HFF-Myc (cell line): ENCODE results near the gene SHMT2.

ENCODE experiments used
- DNase-seq: peaks from one replicate; pipeline ENCODE4 v3.0.0-alpha.2; 2011; ENCODE audit warnings: low read depth; ENCODE audit errors: extremely low read depth
- H3K4me3 ChIP-seq: replicated peaks from 2 replicates; pipeline ENCODE4 v1.5.1; 2011; ENCODE audit warnings: low read depth, mild to moderate bottlenecking, control low read depth, low read length
- TF ChIP-seq, protein P1 (sequence below): IDR thresholded peaks from 2 replicates; pipeline ENCODE4 v1.5.1; 2012; ENCODE audit warnings: mild to moderate bottlenecking, low read depth, low read length, control low read depth; ENCODE audit errors: missing control alignments

SHMT2 gene

DNA sequence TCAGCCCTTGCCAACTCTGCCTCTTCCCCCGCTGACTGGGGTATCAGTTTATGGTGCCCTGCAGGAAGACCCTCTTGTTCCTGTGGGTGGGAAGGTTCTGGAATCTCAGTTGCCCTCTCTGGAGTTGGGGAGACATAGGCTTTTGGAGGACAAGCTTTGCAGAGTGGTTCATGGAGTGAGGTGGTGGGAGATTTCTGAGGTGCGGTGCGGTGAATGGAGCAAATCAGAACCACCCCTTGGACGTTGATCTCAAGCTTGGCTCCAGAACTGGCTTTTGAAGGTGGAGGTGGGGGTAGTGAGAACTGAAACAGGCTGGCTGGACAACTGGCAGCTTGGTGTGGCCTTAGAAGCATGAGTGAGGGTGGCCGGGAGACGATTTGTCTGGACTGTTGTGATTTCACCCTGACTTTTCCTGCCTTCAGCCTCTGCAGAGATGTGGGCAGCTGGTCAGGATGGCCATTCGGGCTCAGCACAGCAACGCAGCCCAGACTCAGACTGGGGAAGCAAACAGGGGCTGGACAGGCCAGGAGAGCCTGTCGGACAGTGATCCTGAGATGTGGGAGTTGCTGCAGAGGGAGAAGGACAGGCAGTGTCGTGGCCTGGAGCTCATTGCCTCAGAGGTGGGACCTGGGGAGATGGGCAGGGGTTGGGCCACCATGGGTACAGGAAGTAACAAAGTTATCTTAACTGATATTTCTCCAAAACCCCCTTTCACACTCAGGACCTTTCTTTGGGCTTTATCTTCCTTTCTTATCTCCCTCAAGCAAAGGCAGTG is 1.1 kb downstream of the SHMT2 start:
- TF ChIP-seq, protein P1, sequence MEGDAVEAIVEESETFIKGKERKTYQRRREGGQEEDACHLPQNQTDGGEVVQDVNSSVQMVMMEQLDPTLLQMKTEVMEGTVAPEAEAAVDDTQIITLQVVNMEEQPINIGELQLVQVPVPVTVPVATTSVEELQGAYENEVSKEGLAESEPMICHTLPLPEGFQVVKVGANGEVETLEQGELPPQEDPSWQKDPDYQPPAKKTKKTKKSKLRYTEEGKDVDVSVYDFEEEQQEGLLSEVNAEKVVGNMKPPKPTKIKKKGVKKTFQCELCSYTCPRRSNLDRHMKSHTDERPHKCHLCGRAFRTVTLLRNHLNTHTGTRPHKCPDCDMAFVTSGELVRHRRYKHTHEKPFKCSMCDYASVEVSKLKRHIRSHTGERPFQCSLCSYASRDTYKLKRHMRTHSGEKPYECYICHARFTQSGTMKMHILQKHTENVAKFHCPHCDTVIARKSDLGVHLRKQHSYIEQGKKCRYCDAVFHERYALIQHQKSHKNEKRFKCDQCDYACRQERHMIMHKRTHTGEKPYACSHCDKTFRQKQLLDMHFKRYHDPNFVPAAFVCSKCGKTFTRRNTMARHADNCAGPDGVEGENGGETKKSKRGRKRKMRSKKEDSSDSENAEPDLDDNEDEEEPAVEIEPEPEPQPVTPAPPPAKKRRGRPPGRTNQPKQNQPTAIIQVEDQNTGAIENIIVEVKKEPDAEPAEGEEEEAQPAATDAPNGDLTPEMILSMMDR, result no peak
- H3K4me3 ChIP-seq, result peak overlapping the region; percentile 99
- no peak for DNase-seq

DNA sequence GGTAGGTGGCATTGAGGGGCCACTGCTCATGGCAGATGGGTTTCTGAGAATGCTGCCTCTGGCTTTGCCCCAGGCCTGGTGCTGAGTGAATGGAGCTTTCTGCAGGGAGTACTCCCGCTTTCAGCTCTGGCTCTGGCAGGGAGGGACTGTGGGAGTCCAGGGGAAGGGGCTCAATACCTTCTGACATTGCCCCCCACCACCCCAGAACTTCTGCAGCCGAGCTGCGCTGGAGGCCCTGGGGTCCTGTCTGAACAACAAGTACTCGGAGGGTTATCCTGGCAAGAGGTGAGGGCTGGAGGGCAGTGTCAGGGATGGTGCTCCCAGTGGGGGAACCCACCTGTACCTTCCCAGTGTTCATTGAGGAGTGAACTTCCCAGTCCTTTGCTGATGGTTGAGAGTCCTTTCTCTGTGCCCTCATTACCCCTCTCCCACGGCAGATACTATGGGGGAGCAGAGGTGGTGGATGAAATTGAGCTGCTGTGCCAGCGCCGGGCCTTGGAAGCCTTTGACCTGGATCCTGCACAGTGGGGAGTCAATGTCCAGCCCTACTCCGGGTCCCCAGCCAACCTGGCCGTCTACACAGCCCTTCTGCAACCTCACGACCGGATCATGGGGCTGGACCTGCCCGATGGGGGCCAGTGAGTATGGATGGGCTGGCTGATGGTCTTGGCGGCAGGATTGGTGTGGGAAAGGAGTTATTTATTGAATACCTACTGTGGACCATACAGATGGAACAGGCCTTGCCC is 1.9 kb downstream of the SHMT2 start:
- TF ChIP-seq, protein P1, result no peak
- H3K4me3 ChIP-seq, result peak overlapping the region; percentile 99
- DNase-seq, result no peak

DNA sequence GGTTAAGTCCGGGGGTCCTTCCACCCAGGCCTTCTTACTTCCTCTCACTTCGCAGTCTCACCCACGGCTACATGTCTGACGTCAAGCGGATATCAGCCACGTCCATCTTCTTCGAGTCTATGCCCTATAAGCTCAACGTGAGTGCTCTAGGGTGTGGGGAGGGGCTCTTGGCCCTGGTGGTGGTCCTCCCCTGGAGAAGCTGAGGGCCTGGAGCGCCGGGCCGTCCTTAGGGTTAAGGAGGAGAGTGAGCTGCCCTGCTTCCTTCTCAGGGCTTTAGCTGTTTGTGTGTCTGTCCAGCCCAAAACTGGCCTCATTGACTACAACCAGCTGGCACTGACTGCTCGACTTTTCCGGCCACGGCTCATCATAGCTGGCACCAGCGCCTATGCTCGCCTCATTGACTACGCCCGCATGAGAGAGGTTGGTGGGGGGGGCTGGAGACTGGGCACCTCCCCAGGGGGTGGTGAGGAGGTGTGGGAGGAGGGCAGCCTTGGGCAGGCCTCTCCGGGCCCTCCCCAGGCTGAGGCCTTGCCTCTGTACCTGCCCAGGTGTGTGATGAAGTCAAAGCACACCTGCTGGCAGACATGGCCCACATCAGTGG is 2.7 kb downstream of the SHMT2 start:
- H3K4me3 ChIP-seq, result no peak overlapping the region
- DNase-seq, result no peak
- TF ChIP-seq, protein P1, result no peak

DNA sequence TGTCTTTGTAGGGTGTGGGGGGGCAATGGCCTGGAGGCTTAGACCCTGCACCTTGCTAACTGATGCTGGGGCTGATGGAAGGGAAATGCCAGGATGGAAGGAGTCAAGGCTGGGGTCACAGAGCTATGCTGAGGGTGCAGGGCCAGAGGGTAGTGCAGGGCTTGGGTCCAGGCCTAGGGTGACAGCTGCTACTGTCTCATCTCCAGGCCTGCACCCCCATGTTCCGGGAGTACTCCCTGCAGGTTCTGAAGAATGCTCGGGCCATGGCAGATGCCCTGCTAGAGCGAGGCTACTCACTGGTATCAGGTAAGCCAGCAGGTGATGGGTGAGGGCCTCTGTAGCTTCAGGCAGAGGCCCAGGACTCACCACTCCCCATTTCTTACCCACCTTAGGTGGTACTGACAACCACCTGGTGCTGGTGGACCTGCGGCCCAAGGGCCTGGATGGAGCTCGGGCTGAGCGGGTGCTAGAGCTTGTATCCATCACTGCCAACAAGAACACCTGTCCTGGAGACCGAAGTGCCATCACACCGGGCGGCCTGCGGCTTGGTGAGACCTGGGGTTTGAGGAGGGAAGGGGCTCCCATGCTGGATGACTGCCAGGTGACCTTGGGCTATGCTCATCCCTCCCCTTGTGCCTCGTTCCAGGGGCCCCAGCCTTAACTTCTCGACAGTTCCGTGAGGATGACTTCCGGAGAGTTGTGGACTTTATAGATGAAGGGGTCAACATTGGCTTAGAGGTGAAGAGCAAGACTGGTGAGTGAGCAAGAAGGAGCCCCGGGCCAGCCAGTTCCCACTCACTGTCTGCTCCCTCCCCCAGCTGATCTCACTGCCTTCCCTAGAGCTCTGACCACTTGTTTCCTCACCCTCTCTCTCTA is 4.1 kb downstream of the SHMT2 start:
- no peak for DNase-seq
- TF ChIP-seq, protein P1, result no peak
- H3K4me3 ChIP-seq, result no peak overlapping the region

GRCh38 chr12:57234233-57234570 is 4.7 kb downstream of the SHMT2 start:
- TF ChIP-seq, protein P1, result no peak
- H3K4me3 ChIP-seq, result no peak overlapping the region
- DNase-seq, result no peak

- TF ChIP-seq, protein P1, result no peak
- DNase-seq, result no peak
- no peak overlapping the region for H3K4me3 ChIP-seq
Observed at GRCh38 chr12:57234571-57235016, 5.1 kb downstream of the SHMT2 start.
